ENCODE measurements around the gene TRIM75.

The TRIM75 gene

DNA sequence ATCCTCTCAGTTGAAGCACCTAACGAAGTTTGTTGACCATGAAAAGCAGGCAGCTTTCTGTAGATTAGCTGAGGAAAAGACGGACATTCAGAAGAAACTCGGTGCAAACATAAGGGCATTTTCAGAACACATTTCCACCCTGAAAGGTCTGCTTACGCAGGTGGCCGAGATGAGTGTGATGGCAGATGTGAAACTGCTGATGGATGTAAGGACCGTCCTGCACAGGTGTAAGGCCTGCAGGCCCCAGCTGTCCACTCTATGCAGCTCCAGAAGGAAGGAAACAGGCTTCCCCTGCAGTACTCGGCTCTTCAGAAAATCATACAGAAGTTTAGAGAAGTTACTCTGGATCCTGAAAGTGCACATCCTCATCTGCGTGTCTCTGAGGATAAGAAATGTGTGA, 42.7 kb upstream of the TRIM75 start:
- Histone ChIP-seq H3K27ac (ENCODE audit: low read depth, low read length, poor library complexity, severe bottlenecking) (no peak overlapping the region), H3K27me3 (ENCODE audit: insufficient read depth, low read length) (no peaks in the 10 kb centered on the region; the same call in 1 of the 2 replicates), H3K4me2 (ENCODE audit: low read length) (no peak overlapping the region), H4K20me1 (ENCODE audit: insufficient read depth, low read length) (no peaks in the 10 kb centered on the region), H3K9ac (ENCODE audit: low read length) (no peak overlapping the region), H3K9me2 (ENCODE audit: low read depth, low read length) (no peaks in the 10 kb centered on the region), H3K79me2 (ENCODE audit: insufficient read depth, low read length) (no peaks in the 10 kb centered on the region), H3K9me3 (ENCODE audit: low read length) (no peaks in the 10 kb centered on the region), H3K36me3 (ENCODE audit: insufficient read depth, low read length) (no peaks in the 10 kb centered on the region), H3K4me3 (ENCODE audit: low read depth, low read length, poor library complexity, severe bottlenecking) (no peak overlapping the region), H2AFZ (ENCODE audit: low read length) (no peak overlapping the region), H3K4me1 (ENCODE audit: insufficient read depth, low read length, severe bottlenecking) (no peaks in the 10 kb centered on the region), H3F3A (ENCODE audit: insufficient read depth, low read length) (no peaks in the 10 kb centered on the region)
- no peak for TF ChIP-seq EZH2 (IDR thresholded peaks at IDR 0.05; ENCODE audit: borderline replicate concordance, low read length)
- TF ChIP-seq CTCF (IDR thresholded peaks at IDR 0.05; ENCODE audit: low read length): no peak

- Histone ChIP-seq H3K27me3 (ENCODE audit: insufficient read depth, low read length) (no peaks in the 10 kb centered on the region; the same call in 1 of the 2 replicates), H3K27ac (ENCODE audit: low read depth, low read length, poor library complexity, severe bottlenecking) (no peak overlapping the region), H4K20me1 (ENCODE audit: insufficient read depth, low read length) (no peaks in the 10 kb centered on the region), H3F3A (ENCODE audit: insufficient read depth, low read length) (no peaks in the 10 kb centered on the region), H3K4me1 (ENCODE audit: insufficient read depth, low read length, severe bottlenecking) (no peaks in the 10 kb centered on the region), H3K4me2 (ENCODE audit: low read length) (no peak overlapping the region), H3K9me2 (ENCODE audit: low read depth, low read length) (no peaks in the 10 kb centered on the region), H3K36me3 (ENCODE audit: insufficient read depth, low read length) (no peaks in the 10 kb centered on the region), H2AFZ (ENCODE audit: low read length) (no peak overlapping the region), H3K79me2 (ENCODE audit: insufficient read depth, low read length) (no peaks in the 10 kb centered on the region), H3K9ac (ENCODE audit: low read length) (no peak overlapping the region), H3K9me3 (ENCODE audit: low read length) (no peaks in the 10 kb centered on the region), H3K4me3 (ENCODE audit: low read depth, low read length, poor library complexity, severe bottlenecking) (no peak overlapping the region)
- TF ChIP-seq CTCF (IDR thresholded peaks at IDR 0.05; ENCODE audit: low read length) (no peak), EZH2 (IDR thresholded peaks at IDR 0.05; ENCODE audit: borderline replicate concordance, low read length) (no peak)
Observed at GRCh38 chr4:165011403-165011802, 42.3 kb upstream of the TRIM75 start.

- H3K79me2 ChIP-seq (ENCODE audit: insufficient read depth, low read length): no peaks in the 10 kb centered on the region
- H3F3A ChIP-seq (ENCODE audit: insufficient read depth, low read length): no peaks in the 10 kb centered on the region
- H3K27me3 ChIP-seq (ENCODE audit: insufficient read depth, low read length): no peaks in the 10 kb centered on the region; the same call in 1 of the 2 replicates
- no peak overlapping the region for H3K4me3 ChIP-seq (ENCODE audit: low read depth, low read length, poor library complexity, severe bottlenecking)
- no peaks in the 10 kb centered on the region for H3K36me3 ChIP-seq (ENCODE audit: insufficient read depth, low read length)
- H3K4me1 ChIP-seq (ENCODE audit: insufficient read depth, low read length, severe bottlenecking): no peaks in the 10 kb centered on the region
- no peaks in the 10 kb centered on the region for H4K20me1 ChIP-seq (ENCODE audit: insufficient read depth, low read length)
- H3K9me3 ChIP-seq (ENCODE audit: low read length): no peaks in the 10 kb centered on the region
- no peaks in the 10 kb centered on the region for H3K9me2 ChIP-seq (ENCODE audit: low read depth, low read length)
- no peak overlapping the region for H3K4me2 ChIP-seq (ENCODE audit: low read length)
- no peak overlapping the region for H3K27ac ChIP-seq (ENCODE audit: low read depth, low read length, poor library complexity, severe bottlenecking)
- H3K9ac ChIP-seq (ENCODE audit: low read length): no peak overlapping the region
- TF ChIP-seq EZH2 (IDR thresholded peaks at IDR 0.05; ENCODE audit: borderline replicate concordance, low read length) (no peak), CTCF (IDR thresholded peaks at IDR 0.05; ENCODE audit: low read length) (no peak)
- H2AFZ ChIP-seq (ENCODE audit: low read length): no peak overlapping the region
Observed at GRCh38 chr4:165013691-165014090, 40.0 kb upstream of the TRIM75 start.

All from OCI-LY1 (cell line).